AG04449 (cell line): ENCODE results near the gene FLT3LG.

ENCODE experiments used
- CTCF ChIA-PET: fragments of 350-600 bp; formaldehyde crosslinking; extraction: SDS; loops from one replicate; lab custom pipeline; 2021; ENCODE audit warnings: antibody characterized with exemption; lab: Yijun Ruan, JAX
- POLR2A ChIA-PET: fragments of 400-600, 350-600 bp; formaldehyde crosslinking; extraction: SDS; loops from one replicate; lab custom pipeline; 2020; ENCODE audit warnings: antibody characterized with exemption, inconsistent platforms; lab: Yijun Ruan, JAX
- DNase-seq: peaks from one replicate; pipeline ENCODE4 v3.0.0-alpha.2; 2010; ENCODE audit warnings: low read depth, low spot score
- H3K4me3 ChIP-seq: 2 replicates; pipeline ENCODE4 v1.5.1; 2011; ENCODE audit warnings: low read depth, mild to moderate bottlenecking, control low read depth, low read length
- CTCF ChIP-seq: IDR thresholded peaks from one replicate; pipeline ENCODE4 v1.5.1; 2011; ENCODE audit warnings: mild to moderate bottlenecking, moderate library complexity, low read length, control low read depth, inconsistent platforms; ENCODE audit not compliant: insufficient read depth; ENCODE audit errors: missing control alignments

The FLT3LG gene

DNA sequence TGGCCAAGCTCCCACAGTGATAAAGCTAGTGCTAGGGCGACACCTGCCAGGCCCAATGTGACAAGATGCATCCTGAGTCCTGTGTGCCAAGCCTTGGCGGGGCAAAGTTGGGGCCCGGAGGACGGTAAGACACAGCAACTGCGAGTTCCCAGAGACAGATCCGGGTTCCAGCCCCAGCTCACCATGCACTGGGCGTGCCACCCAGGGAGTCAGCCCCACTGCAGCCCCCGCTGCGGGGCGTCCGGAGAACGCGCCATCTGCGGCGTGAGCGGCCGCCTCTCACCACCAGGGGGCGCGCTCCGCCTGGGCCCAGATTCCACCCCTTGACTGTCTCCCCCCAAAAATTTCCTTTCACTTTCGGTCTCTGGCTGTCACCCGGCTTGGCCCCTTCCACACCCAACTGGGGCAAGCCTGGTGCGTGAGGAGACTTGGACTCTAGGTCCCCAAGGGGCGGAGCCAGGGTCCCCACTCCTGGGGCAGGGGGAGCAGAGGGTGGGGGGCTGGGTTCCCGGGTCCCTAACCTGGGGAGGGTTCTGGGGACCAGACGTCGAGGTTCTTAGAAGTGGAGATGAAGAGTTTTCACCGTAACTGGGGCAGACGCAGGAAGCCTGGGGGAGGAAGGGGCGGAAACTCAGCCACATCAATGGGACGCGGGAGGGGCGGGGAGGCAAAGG lies at the start of gene FLT3LG:
TSS of gene FLT3LG (plus strand) at position 348 of the 674 bp plus-strand sequence. CDS start 425 bp downstream, outside the sequence.
- ChIA-PET CTCF (interaction anchor here (0.6 to 3.6 kb wide), 24 partner anchors 9 to 207 kb away, joined by 3 to 40 read pairs (median 5); partner anchors contain the start of genes ALDH16A1, PIH1D1 and RPL13A), POLR2A (no interaction called here)
- TF ChIP-seq CTCF: peak; percentile 99
- peak within 1 kb of the TSS; percentile 75 for H3K4me3 ChIP-seq
- no peak for DNase-seq

GRCh38 chr19:49425178-49425577 lies 48.8 kb upstream of the FLT3LG start, which contains the start of gene GFY:
Gene GFY, plus strand, starts transcription at chr19:49425388. Its CDS starts 1,043 bp downstream, at chr19:49426431.
- ChIA-PET CTCF (interaction anchor here (0.9 to 2.4 kb wide), 3 partner anchors 9 to 33 kb away, joined by 3 to 10 read pairs (median 4); no protein-coding TSS in a partner anchor), POLR2A (no interaction called here)
- no peak for TF ChIP-seq CTCF
- no peak within 1 kb of the TSS for H3K4me3 ChIP-seq
- no peak for DNase-seq

- H3K4me3 ChIP-seq: no peak overlapping the region
- CTCF ChIA-PET: interaction anchor here (0.9 to 2.4 kb wide), 3 partner anchors 10 to 160 kb away, joined by 3 to 10 read pairs (median 4); no protein-coding TSS in a partner anchor
- no peak for DNase-seq
- POLR2A ChIA-PET: no interaction called here
- no peak for TF ChIP-seq CTCF
Measured at GRCh38 chr19:49425922-49426592, 48.0 kb upstream of the FLT3LG start.

DNA sequence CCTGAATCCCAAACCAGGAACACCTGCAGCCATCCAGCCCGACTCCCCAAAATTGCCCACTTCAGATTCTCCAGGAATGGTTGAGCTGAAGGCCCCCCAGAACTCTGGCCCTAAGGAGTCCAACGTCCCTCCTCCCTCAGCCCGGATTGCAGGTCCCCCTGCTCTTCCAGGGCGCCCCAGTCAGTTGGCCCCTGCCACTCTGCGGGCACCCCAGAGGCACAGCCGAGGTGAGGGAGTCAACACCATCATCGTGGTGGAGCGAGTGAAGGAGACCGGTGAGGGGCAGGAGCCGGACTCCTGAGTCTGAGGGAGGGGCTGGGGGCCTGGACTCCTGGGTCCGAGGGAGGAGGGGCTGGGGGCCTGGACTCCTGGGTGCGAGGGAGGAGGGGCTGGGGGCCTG lies 46.7 kb upstream of the FLT3LG start:
- H3K4me3 ChIP-seq: no peak overlapping the region
- DNase-seq: no peak
- no peak for TF ChIP-seq CTCF
- ChIA-PET CTCF (no interaction called here), POLR2A (no interaction called here)

DNA sequence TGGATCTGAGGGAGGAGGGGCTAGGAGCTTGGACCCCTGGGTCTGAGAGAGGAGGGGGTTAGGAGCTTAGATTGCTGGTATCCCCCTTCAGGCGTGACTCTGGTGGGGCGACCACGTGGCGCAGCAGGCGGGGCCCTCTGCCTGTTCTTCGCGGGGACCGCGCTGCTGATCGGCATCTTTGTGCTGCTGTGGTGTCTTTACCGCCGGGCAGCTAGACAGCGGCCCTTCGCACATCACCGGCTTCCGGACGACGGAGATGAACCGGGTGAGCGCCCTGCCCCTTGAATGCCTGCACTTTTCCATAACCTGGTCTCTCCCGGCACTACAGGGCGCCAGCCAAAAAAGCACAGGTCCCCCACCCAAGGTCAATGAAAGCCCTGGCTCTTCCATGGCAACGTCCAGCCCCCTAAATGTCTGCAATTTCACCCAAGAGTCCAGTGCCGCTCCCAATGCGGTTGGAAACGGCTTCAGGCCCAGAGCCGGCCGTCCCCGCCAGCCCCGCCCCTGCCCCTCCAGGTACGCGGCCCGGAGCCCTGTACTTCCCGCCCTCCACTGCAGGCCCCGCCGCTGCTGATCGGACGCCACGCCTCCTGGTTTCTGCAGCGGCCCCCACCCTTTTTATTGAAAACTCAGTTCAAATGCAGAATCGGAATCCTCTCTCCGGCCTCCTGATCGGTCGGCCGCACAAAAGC lies 46.0 kb upstream of the FLT3LG start:
- no peak for DNase-seq
- no peak overlapping the region for H3K4me3 ChIP-seq
- POLR2A ChIA-PET: no interaction called here

More for the DNA sequence above, 46.0 kb upstream of the FLT3LG start:
- CTCF ChIA-PET: no interaction called here
- TF ChIP-seq CTCF: no peak
